ENCODE measurements around the gene TRPV3.

GRCh38 chr17:3527468-3527867, 30.1 kb downstream of the TRPV3 start:
- no peak for TF ChIP-seq EZH2 (IDR thresholded peaks at IDR 0.05; ENCODE audit: low read length, missing control alignments)
- TF ChIP-seq, protein P1, sequence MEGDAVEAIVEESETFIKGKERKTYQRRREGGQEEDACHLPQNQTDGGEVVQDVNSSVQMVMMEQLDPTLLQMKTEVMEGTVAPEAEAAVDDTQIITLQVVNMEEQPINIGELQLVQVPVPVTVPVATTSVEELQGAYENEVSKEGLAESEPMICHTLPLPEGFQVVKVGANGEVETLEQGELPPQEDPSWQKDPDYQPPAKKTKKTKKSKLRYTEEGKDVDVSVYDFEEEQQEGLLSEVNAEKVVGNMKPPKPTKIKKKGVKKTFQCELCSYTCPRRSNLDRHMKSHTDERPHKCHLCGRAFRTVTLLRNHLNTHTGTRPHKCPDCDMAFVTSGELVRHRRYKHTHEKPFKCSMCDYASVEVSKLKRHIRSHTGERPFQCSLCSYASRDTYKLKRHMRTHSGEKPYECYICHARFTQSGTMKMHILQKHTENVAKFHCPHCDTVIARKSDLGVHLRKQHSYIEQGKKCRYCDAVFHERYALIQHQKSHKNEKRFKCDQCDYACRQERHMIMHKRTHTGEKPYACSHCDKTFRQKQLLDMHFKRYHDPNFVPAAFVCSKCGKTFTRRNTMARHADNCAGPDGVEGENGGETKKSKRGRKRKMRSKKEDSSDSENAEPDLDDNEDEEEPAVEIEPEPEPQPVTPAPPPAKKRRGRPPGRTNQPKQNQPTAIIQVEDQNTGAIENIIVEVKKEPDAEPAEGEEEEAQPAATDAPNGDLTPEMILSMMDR (conservative IDR thresholded peaks at IDR 0.05 in 1 of 2, IDR thresholded peaks at IDR 0.05 in 1 of 2; ENCODE audit: low read depth in 1 of 2, low read length in 2 of 2), result no peak
